Sigmoid colon (tissue), 4 donors: ENCODE results near the gene DNAH11.

Experiments
- CTCF ChIP-seq, 4 experiments: fragments of 450-650 bp in 3 of 4; fragments of 200-600 bp in 1 of 4; IDR thresholded peaks; one replicate each; pipeline ENCODE4 v1.5.1; 2016 to 2019; ENCODE audit warnings: antibody characterized with exemption in 4 of 4, mild to moderate bottlenecking in 3 of 4, moderate library complexity in 2 of 4
- EP300 ChIP-seq, 4 donors: sonication (generic); formaldehyde crosslinking; IDR thresholded peaks; one replicate each; pipeline ENCODE4 v1.6.1; 2017; ENCODE audit warnings: antibody characterized with exemption in 4 of 4
- POLR2A ChIP-seq, 2 donors: fragments of 450-650 bp; IDR thresholded peaks; one replicate each; pipeline ENCODE4 v1.6.1; 2016; ENCODE audit warnings: antibody characterized with exemption in 2 of 2, mild to moderate bottlenecking in 2 of 2, moderate library complexity in 2 of 2
- POLR2AphosphoS5 ChIP-seq, 4 donors: sonication (generic); formaldehyde crosslinking; IDR thresholded peaks; one replicate each; pipeline ENCODE4 v1.6.1; 2017; ENCODE audit warnings: antibody characterized with exemption in 4 of 4

DNA sequence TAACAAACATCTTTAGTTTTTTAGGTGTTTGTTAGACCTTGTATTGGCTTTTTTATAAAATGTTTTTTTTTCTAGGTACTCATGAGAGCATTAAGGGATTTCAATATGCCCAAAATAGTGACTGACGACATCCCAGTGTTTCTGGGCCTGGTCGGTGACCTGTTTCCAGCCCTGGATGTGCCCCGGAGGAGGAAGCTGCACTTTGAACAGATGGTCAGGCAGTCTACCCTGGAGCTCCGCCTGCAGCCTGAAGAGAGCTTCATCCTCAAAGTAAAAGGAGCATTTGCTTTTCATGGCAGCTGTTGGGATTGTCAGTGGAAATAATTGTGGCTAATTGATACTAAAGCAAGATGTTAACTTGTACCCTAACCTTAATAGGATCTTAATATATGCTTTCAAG, 161.5 kb downstream of the DNAH11 start:
- TF ChIP-seq CTCF (IDR thresholded peaks at IDR 0.05) (no peak), POLR2A (IDR thresholded peaks at IDR 0.05) (no peak), EP300 (IDR thresholded peaks at IDR 0.05) (no peak), POLR2AphosphoS5 (IDR thresholded peaks at IDR 0.05) (no peak)
